Upper lobe of left lung (tissue), 4 donors: Measurements from ENCODE around the gene PRDM8.

Experiments used
- CTCF ChIP-seq, 6 experiments: fragments of 450-650 bp in 4 of 6; fragments of 200-600 bp in 2 of 6; sonication (generic) in 2 of 6; IDR thresholded peaks; one replicate each; pipeline ENCODE4 v1.5.1; 2016 to 2019; ENCODE audit warnings: antibody characterized with exemption in 6 of 6
- POLR2AphosphoS5 ChIP-seq, 2 donors: sonication (generic); formaldehyde crosslinking; IDR thresholded peaks; one replicate each; pipeline ENCODE4 v1.5.1; 2017; ENCODE audit warnings: antibody characterized with exemption in 2 of 2

GRCh38 chr4:80209340-80209701 lies 12.0 kb downstream of the PRDM8 start:
- no peak for TF ChIP-seq CTCF (IDR thresholded peaks at IDR 0.05)
- TF ChIP-seq POLR2AphosphoS5 (IDR thresholded peaks at IDR 0.05), result no peak
